Dendritic cell treated with granulocyte-macrophage colony-stimulating factor and Interleukin-4, amounts not matched to agents 40 ng/mL and 50 ng/mL, for 4 days (primary cell): Measurements from ENCODE around the gene FBL.
"Not testable (repeated sequence)": the region's sequence is repeated elsewhere in the genome, so short reads cannot be mapped to it uniquely, and the experiment has no call there.

Source experiments
- H3K27ac Mint-ChIP-seq: one replicate; pipeline ENCODE4 v1.8.0; 2022; ENCODE audit warnings: mild to moderate bottlenecking, mixed read lengths
- H3K27me3 Mint-ChIP-seq: one replicate; pipeline ENCODE4 v1.8.0; 2022; ENCODE audit warnings: mild to moderate bottlenecking, mixed read lengths
- H3K36me3 Mint-ChIP-seq: one replicate; pipeline ENCODE4 v1.8.0; 2022; ENCODE audit warnings: low read depth, mixed read lengths
- H3K4me1 Mint-ChIP-seq: one replicate; pipeline ENCODE4 v1.8.0; 2022; ENCODE audit warnings: low read depth, mixed read lengths
- H3K4me3 Mint-ChIP-seq: one replicate; pipeline ENCODE4 v1.8.0; 2022; ENCODE audit warnings: mild to moderate bottlenecking, moderate library complexity, mixed read lengths
- H3K9me3 Mint-ChIP-seq: one replicate; pipeline ENCODE4 v1.8.0; 2022; ENCODE audit warnings: mixed read lengths
- intact Hi-C: fragments of 100-400 bp; cut with micrococcal nuclease; formaldehyde crosslinking; loops from one replicate; pipeline ENCODE4 v1.15.0; 2022

Gene FBL

GRCh38 chr19:39845933-39846677 is at the start of gene FBL:
Gene FBL (minus strand): TSS chr19:39846379. CDS start chr19:39846300, 79 bp downstream.
- Mint-ChIP-seq H3K4me3 (peak within 1 kb of the TSS; percentile 87), H3K27ac (peak within 1 kb of the TSS; percentile 86), H3K4me1 (peaks cover 46% of the 10 kb centered on the region), H3K27me3 (peaks cover 8% of the 10 kb centered on the region), H3K36me3 (peaks cover 6% of the 10 kb centered on the region), H3K9me3 (no peaks in the 10 kb centered on the region)
- intact Hi-C loops: loop anchor here (10.0 kb wide), 2 partner anchors 291 to 949 kb away; partner anchors contain the start of gene EGLN2

GRCh38 chr19:39895096-39895495 is 48.9 kb upstream of the FBL start:
- intact Hi-C loops, H3K4me3 Mint-ChIP-seq, H3K36me3 Mint-ChIP-seq, H3K9me3 Mint-ChIP-seq, H3K27ac Mint-ChIP-seq, H3K4me1 Mint-ChIP-seq: not testable (repeated sequence)
- peaks cover 36% of the 10 kb centered on the region for H3K27me3 Mint-ChIP-seq

GRCh38 chr19:39894236-39894606 is 48.0 kb upstream of the FBL start:
- not testable (repeated sequence) for H3K36me3 Mint-ChIP-seq, H3K27ac Mint-ChIP-seq
- H3K27me3 Mint-ChIP-seq: peaks cover 38% of the 10 kb centered on the region

GRCh38 chr19:39893366-39894235 is 47.4 kb upstream of the FBL start:
- H3K9me3 Mint-ChIP-seq, H3K4me3 Mint-ChIP-seq, H3K27ac Mint-ChIP-seq, H3K4me1 Mint-ChIP-seq, H3K36me3 Mint-ChIP-seq: not testable (repeated sequence)
- intact Hi-C loops: loop anchor here (5.0 kb wide), 1 partner anchor 79 kb away; the partner anchor contains the start of gene PSMC4
- H3K27me3 Mint-ChIP-seq: peaks cover 34% of the 10 kb centered on the region

More at GRCh38 chr19:39894236-39894606, 48.0 kb upstream of the FBL start:
- not testable (repeated sequence) for H3K4me1 Mint-ChIP-seq, H3K4me3 Mint-ChIP-seq, H3K9me3 Mint-ChIP-seq
- intact Hi-C loops: loop anchor here (5.0 kb wide), 1 partner anchor 78 kb away; the partner anchor contains the start of gene PSMC4

- not testable (repeated sequence) for H3K9me3 Mint-ChIP-seq, H3K36me3 Mint-ChIP-seq, H3K4me1 Mint-ChIP-seq, H3K4me3 Mint-ChIP-seq, H3K27ac Mint-ChIP-seq
- H3K27me3 Mint-ChIP-seq: peaks cover 34% of the 10 kb centered on the region
- intact Hi-C loops: loop anchor here (5.0 kb wide), 1 partner anchor 80 kb away; the partner anchor contains the start of gene PSMC4
Observed at GRCh38 chr19:39892506-39892902, 46.3 kb upstream of the FBL start.

- not testable (repeated sequence) for H3K27ac Mint-ChIP-seq, H3K4me3 Mint-ChIP-seq
- intact Hi-C loops: loop anchor here (5.0 kb wide), 1 partner anchor 80 kb away; the partner anchor contains the start of gene PSMC4
Observed at GRCh38 chr19:39891660-39892505, 45.7 kb upstream of the FBL start.

GRCh38 chr19:39890755-39891551 is 44.8 kb upstream of the FBL start:
- Mint-ChIP-seq H3K4me1 (no peaks in the 10 kb centered on the region), H3K27me3 (peaks cover 37% of the 10 kb centered on the region), H3K4me3 (no peak overlapping the region), H3K27ac (no peak overlapping the region), H3K9me3 (no peaks in the 10 kb centered on the region), H3K36me3 (no peaks in the 10 kb centered on the region)
- intact Hi-C loops: loop anchor here (5.0 kb wide), 1 partner anchor 81 kb away; the partner anchor contains the start of gene PSMC4

More at GRCh38 chr19:39891660-39892505, 45.7 kb upstream of the FBL start:
- H3K4me1 Mint-ChIP-seq, H3K36me3 Mint-ChIP-seq, H3K9me3 Mint-ChIP-seq: not testable (repeated sequence)
- H3K27me3 Mint-ChIP-seq: peaks cover 34% of the 10 kb centered on the region

GRCh38 chr19:39889872-39890754 is 43.9 kb upstream of the FBL start:
- H3K4me1 Mint-ChIP-seq, H3K4me3 Mint-ChIP-seq, H3K9me3 Mint-ChIP-seq, H3K27ac Mint-ChIP-seq, H3K36me3 Mint-ChIP-seq: not testable (repeated sequence)
- peaks cover 37% of the 10 kb centered on the region for H3K27me3 Mint-ChIP-seq
- intact Hi-C loops: loop anchor here (5.0 kb wide), 1 partner anchor 82 kb away; the partner anchor contains the start of gene PSMC4

- H3K9me3 Mint-ChIP-seq, H3K4me1 Mint-ChIP-seq, intact Hi-C loops, H3K36me3 Mint-ChIP-seq, H3K4me3 Mint-ChIP-seq, H3K27ac Mint-ChIP-seq: not testable (repeated sequence)
- H3K27me3 Mint-ChIP-seq: peaks cover 31% of the 10 kb centered on the region
Observed at GRCh38 chr19:39887456-39887951, 41.3 kb upstream of the FBL start.

- H3K27ac Mint-ChIP-seq, H3K4me3 Mint-ChIP-seq, intact Hi-C loops, H3K36me3 Mint-ChIP-seq, H3K9me3 Mint-ChIP-seq, H3K4me1 Mint-ChIP-seq: not testable (repeated sequence)
- H3K27me3 Mint-ChIP-seq: peaks cover 16% of the 10 kb centered on the region
Observed at GRCh38 chr19:39885821-39886554, 39.8 kb upstream of the FBL start.

GRCh38 chr19:39884721-39885120 is 38.5 kb upstream of the FBL start:
- H3K9me3 Mint-ChIP-seq, H3K36me3 Mint-ChIP-seq, H3K4me3 Mint-ChIP-seq, H3K27ac Mint-ChIP-seq, H3K27me3 Mint-ChIP-seq, H3K4me1 Mint-ChIP-seq, intact Hi-C loops: not testable (repeated sequence)
